MM.1S (cell line): ENCODE results near the gene CCSER2.

Experiments used
- CTCF ChIP-seq: fragments of 300-600 bp; sonication (generic); IDR thresholded peaks from 2 replicates; pipeline ENCODE4 v1.5.1; 2016; ENCODE audit warnings: antibody characterized with exemption, low read length, mixed read lengths
- EZH2 ChIP-seq: fragments of 300-600 bp; sonication (generic); optimal IDR thresholded peaks from 2 replicates; pipeline ENCODE3; 2017; ENCODE audit warnings: low read depth, mild to moderate bottlenecking, antibody characterized with exemption, low read length, mixed read lengths

GRCh38 chr10:84447701-84448400 lies 119.5 kb downstream of the CCSER2 start:
- TF ChIP-seq CTCF (no peak), EZH2 (no peak)
